ENCODE results near the gene SLC2A13. TPM values are rescaled to one million over a fixed set of nuclear protein-coding genes. Genes with fewer than 3 reads are reported as not detected.

Gene SLC2A13
- total RNA-seq, 1 donor from 2014 or later: 5.6 TPM

DNA sequence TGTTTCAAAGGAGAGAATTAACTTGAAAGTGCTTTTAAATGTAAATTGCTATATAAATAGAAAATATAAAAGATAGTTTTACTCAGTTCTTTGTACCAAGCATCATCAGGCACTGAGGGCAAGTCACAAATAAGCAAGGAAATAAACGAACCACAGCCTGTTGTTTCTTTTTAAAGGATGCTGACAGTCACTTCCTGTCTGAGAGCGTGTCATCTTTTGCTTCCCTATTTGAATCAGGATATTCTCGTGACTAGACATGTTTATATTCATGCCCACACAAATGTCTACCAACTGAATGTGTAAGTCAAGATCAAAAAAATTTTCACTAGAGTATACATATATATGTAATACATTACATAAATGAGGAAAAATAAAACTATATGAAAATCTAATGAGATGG is 31.4 kb upstream of the SLC2A13 start:
- Mint-ChIP-seq H3K36me3 (ENCODE audit: low read depth) (no peaks in the 10 kb centered on the region), H3K4me3 (no peak overlapping the region), H3K9me3 (no peaks in the 10 kb centered on the region), H3K4me1 (peaks cover 9% of the 10 kb centered on the region), H3K27me3 (ENCODE audit: low read depth) (no peaks in the 10 kb centered on the region), H3K27ac (ENCODE audit: unreplicated experiment) (no peak overlapping the region)
- TF ChIP-seq, protein P1, sequence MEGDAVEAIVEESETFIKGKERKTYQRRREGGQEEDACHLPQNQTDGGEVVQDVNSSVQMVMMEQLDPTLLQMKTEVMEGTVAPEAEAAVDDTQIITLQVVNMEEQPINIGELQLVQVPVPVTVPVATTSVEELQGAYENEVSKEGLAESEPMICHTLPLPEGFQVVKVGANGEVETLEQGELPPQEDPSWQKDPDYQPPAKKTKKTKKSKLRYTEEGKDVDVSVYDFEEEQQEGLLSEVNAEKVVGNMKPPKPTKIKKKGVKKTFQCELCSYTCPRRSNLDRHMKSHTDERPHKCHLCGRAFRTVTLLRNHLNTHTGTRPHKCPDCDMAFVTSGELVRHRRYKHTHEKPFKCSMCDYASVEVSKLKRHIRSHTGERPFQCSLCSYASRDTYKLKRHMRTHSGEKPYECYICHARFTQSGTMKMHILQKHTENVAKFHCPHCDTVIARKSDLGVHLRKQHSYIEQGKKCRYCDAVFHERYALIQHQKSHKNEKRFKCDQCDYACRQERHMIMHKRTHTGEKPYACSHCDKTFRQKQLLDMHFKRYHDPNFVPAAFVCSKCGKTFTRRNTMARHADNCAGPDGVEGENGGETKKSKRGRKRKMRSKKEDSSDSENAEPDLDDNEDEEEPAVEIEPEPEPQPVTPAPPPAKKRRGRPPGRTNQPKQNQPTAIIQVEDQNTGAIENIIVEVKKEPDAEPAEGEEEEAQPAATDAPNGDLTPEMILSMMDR (conservative IDR thresholded peaks at IDR 0.05): no peak
- no peak for DNase-seq (ENCODE audit: low read depth, low spot score)

DNA sequence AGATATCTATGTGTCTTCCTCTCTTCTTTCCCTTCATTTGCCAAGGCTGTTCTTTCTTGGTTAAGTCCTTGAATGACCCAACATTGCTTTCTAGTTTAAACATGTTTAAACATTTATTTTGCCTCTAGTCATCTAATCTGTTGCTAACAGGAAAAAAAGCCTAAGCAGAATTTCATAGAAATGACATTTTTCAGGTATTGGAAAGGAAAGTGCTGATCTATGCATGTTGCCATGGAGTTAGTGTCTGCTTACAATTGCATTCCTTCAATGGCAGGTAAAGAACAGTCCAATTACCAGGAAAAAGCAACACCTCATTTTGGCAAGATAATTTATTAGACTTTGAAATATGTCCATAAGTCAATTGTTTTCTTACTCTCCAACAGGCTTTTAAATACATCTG is 21.5 kb upstream of the SLC2A13 start:
- no peak overlapping the region for H3K4me3 Mint-ChIP-seq
- no peaks in the 10 kb centered on the region for H3K27me3 Mint-ChIP-seq (ENCODE audit: low read depth)
- no peak overlapping the region for H3K27ac Mint-ChIP-seq (ENCODE audit: unreplicated experiment)
- DNase-seq (ENCODE audit: low read depth, low spot score): no peak
- H3K36me3 Mint-ChIP-seq (ENCODE audit: low read depth): no peaks in the 10 kb centered on the region
- H3K9me3 Mint-ChIP-seq: peaks cover 2% of the 10 kb centered on the region
- H3K4me1 Mint-ChIP-seq: no peaks in the 10 kb centered on the region
- TF ChIP-seq, protein P1 (conservative IDR thresholded peaks at IDR 0.05): no peak

DNA sequence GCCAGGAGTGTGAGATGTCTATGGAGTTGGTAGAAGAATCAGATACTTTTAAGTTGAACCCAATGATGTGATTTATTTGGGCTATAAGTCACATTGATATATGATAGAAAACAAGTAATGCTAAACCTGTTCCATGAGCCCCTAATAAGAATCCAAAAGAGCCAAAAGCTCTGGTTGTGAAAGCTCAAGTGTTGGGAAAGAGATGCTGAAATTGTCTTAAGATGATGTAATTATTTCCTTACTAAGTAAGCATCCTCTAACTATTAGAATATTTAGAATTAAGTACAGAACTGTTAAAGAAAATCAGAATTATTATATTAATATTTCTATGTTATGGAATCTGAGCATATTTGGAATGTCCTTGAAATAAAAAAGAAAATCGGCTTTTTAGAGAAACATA is 17.6 kb upstream of the SLC2A13 start:
- H3K4me1 Mint-ChIP-seq: no peaks in the 10 kb centered on the region

DNA sequence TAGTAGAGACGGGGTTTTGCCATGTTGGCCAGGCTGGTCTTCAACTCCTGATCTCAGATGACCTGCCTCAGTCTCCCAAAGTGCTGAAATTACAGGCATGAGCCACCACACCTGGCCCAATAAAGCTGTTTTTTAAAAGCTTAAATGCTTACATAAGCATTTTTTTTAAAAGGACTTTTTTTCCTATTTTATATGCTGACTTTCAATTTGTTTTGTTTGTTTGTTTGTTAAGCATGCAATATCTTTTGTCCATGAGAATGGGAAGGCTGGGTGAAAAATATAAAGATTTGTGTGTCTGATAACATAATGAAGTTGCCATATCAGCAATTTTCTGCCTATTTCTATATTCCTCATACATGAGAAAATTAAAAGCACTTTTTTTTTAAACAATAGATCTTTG is 17.0 kb upstream of the SLC2A13 start:
- DNase-seq (ENCODE audit: low read depth, low spot score): no peak
- H3K27ac Mint-ChIP-seq (ENCODE audit: unreplicated experiment): no peak overlapping the region
- no peaks in the 10 kb centered on the region for H3K27me3 Mint-ChIP-seq (ENCODE audit: low read depth)
- no peak overlapping the region for H3K4me3 Mint-ChIP-seq
- TF ChIP-seq, protein P1 (conservative IDR thresholded peaks at IDR 0.05): no peak
- H3K4me1 Mint-ChIP-seq: no peaks in the 10 kb centered on the region
- no peaks in the 10 kb centered on the region for H3K36me3 Mint-ChIP-seq (ENCODE audit: low read depth)
- peaks cover 4% of the 10 kb centered on the region for H3K9me3 Mint-ChIP-seq

More for the DNA sequence above, 17.6 kb upstream of the SLC2A13 start:
- H3K27ac Mint-ChIP-seq (ENCODE audit: unreplicated experiment): no peak overlapping the region
- H3K9me3 Mint-ChIP-seq: peaks cover 4% of the 10 kb centered on the region
- H3K27me3 Mint-ChIP-seq (ENCODE audit: low read depth): no peaks in the 10 kb centered on the region
- no peak for DNase-seq (ENCODE audit: low read depth, low spot score)
- TF ChIP-seq, protein P1 (conservative IDR thresholded peaks at IDR 0.05): no peak
- H3K4me3 Mint-ChIP-seq: no peak overlapping the region
- no peaks in the 10 kb centered on the region for H3K36me3 Mint-ChIP-seq (ENCODE audit: low read depth)

DNA sequence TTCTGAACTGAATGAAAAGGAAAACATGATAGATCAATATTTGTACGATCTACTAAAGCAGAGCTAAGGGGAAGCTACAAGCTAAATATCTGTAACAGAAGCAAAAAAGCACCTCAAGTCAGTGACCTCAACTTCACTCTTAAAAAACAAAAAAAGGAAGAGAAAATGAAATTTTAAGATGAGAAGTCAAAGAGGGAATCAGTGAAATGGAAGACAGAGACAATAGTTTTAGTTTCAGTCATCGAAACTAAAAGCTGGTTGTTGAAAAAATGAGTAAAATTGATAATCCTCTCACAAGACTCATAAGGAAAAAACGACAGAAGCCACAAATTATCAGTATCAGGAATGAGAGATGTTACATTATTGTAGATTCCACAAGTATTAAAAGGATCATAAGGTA is 11.9 kb upstream of the SLC2A13 start:
- no peaks in the 10 kb centered on the region for H3K36me3 Mint-ChIP-seq (ENCODE audit: low read depth)
- no peak overlapping the region for H3K27ac Mint-ChIP-seq (ENCODE audit: unreplicated experiment)

More for the DNA sequence above, 11.9 kb upstream of the SLC2A13 start:
- Mint-ChIP-seq H3K27me3 (ENCODE audit: low read depth) (no peaks in the 10 kb centered on the region), H3K4me3 (no peak overlapping the region), H3K9me3 (peaks cover 2% of the 10 kb centered on the region), H3K4me1 (no peaks in the 10 kb centered on the region)
- DNase-seq (ENCODE audit: low read depth, low spot score): no peak
- TF ChIP-seq, protein P1 (conservative IDR thresholded peaks at IDR 0.05): no peak
